ENCODE results near the gene CHRNG.
A peak's percentile ranks its signal among the peaks of the same experiment; 100 is the strongest.

The CHRNG gene

DNA sequence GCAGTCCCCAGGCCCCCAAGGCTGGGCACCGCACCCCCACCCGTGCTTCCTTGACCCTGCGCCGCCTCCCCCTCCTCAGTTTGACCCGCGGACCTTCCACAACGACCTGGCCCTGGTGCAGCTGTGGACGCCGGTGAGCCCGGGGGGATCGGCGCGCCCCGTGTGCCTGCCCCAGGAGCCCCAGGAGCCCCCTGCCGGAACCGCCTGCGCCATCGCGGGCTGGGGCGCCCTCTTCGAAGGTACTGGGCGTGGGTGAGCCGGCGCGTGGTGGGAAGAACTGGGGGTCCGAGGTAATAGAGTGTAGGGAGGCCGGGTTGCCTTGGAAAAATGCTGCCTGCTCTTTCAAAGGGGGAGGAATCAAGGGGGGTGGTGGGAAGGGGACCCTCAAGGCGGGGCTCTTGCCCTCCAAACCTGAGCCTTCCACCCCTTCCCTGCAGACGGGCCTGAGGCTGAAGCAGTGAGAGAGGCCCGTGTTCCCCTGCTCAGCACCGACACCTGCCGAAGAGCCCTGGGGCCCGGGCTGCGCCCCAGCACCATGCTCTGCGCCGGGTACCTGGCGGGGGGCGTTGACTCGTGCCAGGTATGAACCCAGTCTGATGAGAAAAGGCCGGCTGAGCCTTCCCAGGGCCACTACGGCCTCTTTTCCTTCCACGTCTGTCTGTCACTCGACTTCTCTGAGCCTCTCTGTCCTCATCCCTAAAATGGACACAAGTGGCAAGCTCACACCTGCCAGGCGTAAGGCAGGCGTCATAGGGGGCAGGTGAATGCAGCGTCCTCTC, 16.7 kb upstream of the CHRNG start:
- H3K4me3 ChIP-seq = peak overlapping the region; percentile 46 to 69 (median 60)
- H4K20me1 ChIP-seq = peaks cover 0 to 30% (median 15%) of the 10 kb centered on the region in 11 experiments; a peak in 19 of 22 replicates
- no peak for TF ChIP-seq Cebpa-rat (IDR thresholded peaks at IDR 0.05)
- H3K36me3 ChIP-seq = no peaks in the 10 kb centered on the region
- peak overlapping the region; percentile 90 to 100 (median 97) for H3K4me2 ChIP-seq
- no peaks in the 10 kb centered on the region for H3K9me3 ChIP-seq (replicated peaks in 1 of 11)
- H3K27me3 ChIP-seq = peaks cover 33 to 47% (median 38%) of the 10 kb centered on the region in 11 experiments
- H3K4me1 ChIP-seq = peaks cover 21 to 49% (median 41%) of the 10 kb centered on the region in 10 experiments; a peak in 19 of 20 replicates
- peak overlapping the region in 3 of 11 experiments; percentile 42 to 60 (median 43); a peak in 2 of 22 replicates for H3K9ac ChIP-seq
- H3K27ac ChIP-seq = no peak overlapping the region

DNA sequence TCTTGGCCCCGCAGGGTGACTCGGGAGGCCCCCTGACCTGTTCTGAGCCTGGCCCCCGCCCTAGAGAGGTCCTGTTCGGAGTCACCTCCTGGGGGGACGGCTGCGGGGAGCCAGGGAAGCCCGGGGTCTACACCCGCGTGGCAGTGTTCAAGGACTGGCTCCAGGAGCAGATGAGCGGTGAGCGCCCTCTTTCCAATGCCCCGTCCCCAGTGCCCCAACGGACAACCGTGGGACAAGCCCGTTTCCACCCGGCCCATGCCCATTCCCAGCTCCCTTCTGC, 16.1 kb upstream of the CHRNG start:
- peak overlapping the region; percentile 90 to 100 (median 97) for H3K4me2 ChIP-seq
- no peaks in the 10 kb centered on the region for H3K9me3 ChIP-seq (replicated peaks in 1 of 11)
- TF ChIP-seq Cebpa-rat (IDR thresholded peaks at IDR 0.05) = no peak
- H3K36me3 ChIP-seq = no peaks in the 10 kb centered on the region
- H3K4me3 ChIP-seq = peak overlapping the region; percentile 51 to 69 (median 60)
- peaks cover 24 to 54% (median 46%) of the 10 kb centered on the region in 10 experiments for H3K4me1 ChIP-seq
- peaks cover 0 to 30% (median 15%) of the 10 kb centered on the region in 11 experiments; a peak in 19 of 22 replicates for H4K20me1 ChIP-seq
- peaks cover 33 to 47% (median 38%) of the 10 kb centered on the region in 11 experiments for H3K27me3 ChIP-seq
- peak overlapping the region in 4 of 11 experiments; percentile 49 to 68 (median 50); a peak in 5 of 22 replicates for H3K9ac ChIP-seq
- no peak overlapping the region for H3K27ac ChIP-seq

- Histone ChIP-seq H3K4me1 (peaks cover 30 to 60% (median 52%) of the 10 kb centered on the region in 10 experiments), H3K36me3 (no peaks in the 10 kb centered on the region), H3K27ac (no peak overlapping the region), H3K9ac (peak overlapping the region; percentile 19 to 68 (median 49); a peak in 16 of 22 replicates), H3K4me2 (peak overlapping the region; percentile 90 to 100 (median 97)), H3K4me3 (peak overlapping the region; percentile 51 to 69 (median 60)), H3K9me3 (replicated peaks in 1 of 11) (no peaks in the 10 kb centered on the region), H4K20me1 (peaks cover 0 to 30% (median 15%) of the 10 kb centered on the region in 11 experiments; a peak in 19 of 22 replicates), H3K27me3 (peaks cover 33 to 47% (median 38%) of the 10 kb centered on the region in 11 experiments)
- TF ChIP-seq Cebpa-rat (IDR thresholded peaks at IDR 0.05) = no peak
Measured at GRCh38 chr2:232523682-232524597, 15.6 kb upstream of the CHRNG start.

DNA sequence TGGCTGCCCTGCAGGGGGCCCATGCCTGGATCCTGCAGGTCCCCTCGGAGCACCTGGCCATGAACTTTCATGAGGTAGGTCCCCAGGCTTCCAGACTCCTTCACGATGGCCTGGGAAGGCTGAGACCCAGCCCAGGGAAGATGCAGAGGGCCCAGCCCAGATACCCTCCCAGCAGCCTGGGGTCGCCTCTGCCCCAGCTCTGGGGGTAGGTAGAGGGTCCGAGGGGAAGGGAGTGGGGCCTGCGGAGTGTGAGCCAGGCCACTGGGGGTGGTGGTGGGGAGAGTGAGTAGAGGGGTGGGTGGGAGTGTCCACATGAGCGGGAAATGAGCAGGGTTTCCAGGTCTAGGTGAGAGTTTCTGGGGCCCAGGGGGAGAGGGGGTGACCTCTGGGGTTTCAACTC, 14.7 kb upstream of the CHRNG start:
- TF ChIP-seq Cebpa-rat (IDR thresholded peaks at IDR 0.05) = no peak

DNA sequence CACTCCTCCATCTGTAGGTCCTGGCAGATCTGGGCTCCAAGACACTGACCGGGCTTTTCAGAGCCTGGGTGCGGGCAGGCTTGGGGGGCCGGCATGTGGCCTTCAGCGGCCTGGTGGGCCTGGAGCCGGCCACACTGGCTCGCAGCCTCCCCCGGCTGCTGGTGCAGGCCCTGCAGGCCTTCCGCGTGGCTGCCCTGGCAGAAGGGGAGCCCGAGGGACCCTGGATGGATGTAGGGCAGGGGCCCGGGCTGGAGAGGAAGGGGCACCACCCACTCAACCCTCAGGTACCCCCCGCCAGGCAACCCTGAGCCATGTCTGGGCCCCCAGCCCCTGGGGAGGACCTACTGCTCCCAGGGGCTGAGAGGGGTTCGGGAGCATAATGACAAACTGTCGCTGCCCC, 14.3 kb upstream of the CHRNG start:
- Histone ChIP-seq H3K9ac (peak overlapping the region in 1 of 11 experiments; percentile 50; a peak in 2 of 22 replicates), H4K20me1 (peaks cover 0 to 30% (median 15%) of the 10 kb centered on the region in 11 experiments; a peak in 19 of 22 replicates), H3K4me2 (peak overlapping the region in 8 of 11 experiments; percentile 44 to 100 (median 94); a peak in 15 of 22 replicates), H3K36me3 (no peaks in the 10 kb centered on the region), H3K27me3 (peaks cover 33 to 47% (median 38%) of the 10 kb centered on the region in 11 experiments), H3K9me3 (replicated peaks in 1 of 11) (no peaks in the 10 kb centered on the region), H3K4me1 (peaks cover 39 to 73% (median 65%) of the 10 kb centered on the region in 10 experiments), H3K4me3 (no peak overlapping the region), H3K27ac (no peak overlapping the region)
- TF ChIP-seq Cebpa-rat (IDR thresholded peaks at IDR 0.05) = no peak

More for the DNA sequence above, 14.7 kb upstream of the CHRNG start:
- peak overlapping the region in 1 of 11 experiments; percentile 50; a peak in 4 of 22 replicates for H3K9ac ChIP-seq
- H3K9me3 ChIP-seq (replicated peaks in 1 of 11) = no peaks in the 10 kb centered on the region
- H3K4me1 ChIP-seq = peaks cover 38 to 69% (median 60%) of the 10 kb centered on the region in 10 experiments
- peaks cover 0 to 30% (median 15%) of the 10 kb centered on the region in 11 experiments; a peak in 19 of 22 replicates for H4K20me1 ChIP-seq
- H3K27ac ChIP-seq = no peak overlapping the region
- peaks cover 33 to 47% (median 38%) of the 10 kb centered on the region in 11 experiments for H3K27me3 ChIP-seq
- H3K4me3 ChIP-seq = peak overlapping the region in 6 of 10 experiments; percentile 55 to 69 (median 62); a peak in 7 of 20 replicates
- no peaks in the 10 kb centered on the region for H3K36me3 ChIP-seq
- peak overlapping the region; percentile 90 to 100 (median 97); a peak in 21 of 22 replicates for H3K4me2 ChIP-seq

DNA sequence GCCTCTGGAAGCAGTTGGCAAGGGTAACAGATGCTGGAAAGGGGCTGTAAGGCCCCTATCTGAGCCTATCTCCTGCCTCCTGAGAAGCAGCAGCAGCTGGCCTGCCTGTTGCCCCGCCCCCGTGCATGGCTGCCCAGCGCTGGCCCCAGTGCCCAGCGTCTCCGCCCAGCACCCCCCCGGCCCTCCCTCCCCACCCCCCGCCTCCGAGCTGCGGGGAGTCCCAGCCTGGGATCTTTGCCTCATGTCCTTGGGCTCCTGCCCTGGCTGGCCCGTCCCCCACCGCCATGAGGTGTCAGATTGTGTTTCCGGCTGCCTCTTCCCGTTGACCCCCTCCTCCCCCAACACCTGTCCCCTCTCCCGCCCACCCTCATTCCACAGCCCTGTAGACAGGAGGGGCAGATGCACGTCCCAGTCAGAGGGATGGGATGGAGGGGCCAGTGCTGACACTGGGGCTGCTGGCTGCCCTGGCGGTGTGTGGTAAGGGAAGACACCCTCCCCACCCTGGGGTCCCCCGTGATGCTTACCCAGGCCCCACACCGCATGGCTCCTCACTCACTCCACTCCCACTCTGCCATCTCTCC, 13.6 kb upstream of the CHRNG start, which contains the start of gene CHRND:
Gene CHRND, plus strand, starts transcription at position 370 of the 581 bp plus-strand sequence. Its CDS starts 56 bp downstream, at position 426.
- Histone ChIP-seq H3K27me3 (peaks cover 33 to 43% (median 38%) of the 10 kb centered on the region in 11 experiments), H3K4me1 (peaks cover 39 to 80% (median 71%) of the 10 kb centered on the region in 10 experiments), H3K4me2 (peak within 1 kb of the TSS in 8 of 11 experiments; percentile 44 to 100 (median 94); a peak in 15 of 22 replicates)

DNA sequence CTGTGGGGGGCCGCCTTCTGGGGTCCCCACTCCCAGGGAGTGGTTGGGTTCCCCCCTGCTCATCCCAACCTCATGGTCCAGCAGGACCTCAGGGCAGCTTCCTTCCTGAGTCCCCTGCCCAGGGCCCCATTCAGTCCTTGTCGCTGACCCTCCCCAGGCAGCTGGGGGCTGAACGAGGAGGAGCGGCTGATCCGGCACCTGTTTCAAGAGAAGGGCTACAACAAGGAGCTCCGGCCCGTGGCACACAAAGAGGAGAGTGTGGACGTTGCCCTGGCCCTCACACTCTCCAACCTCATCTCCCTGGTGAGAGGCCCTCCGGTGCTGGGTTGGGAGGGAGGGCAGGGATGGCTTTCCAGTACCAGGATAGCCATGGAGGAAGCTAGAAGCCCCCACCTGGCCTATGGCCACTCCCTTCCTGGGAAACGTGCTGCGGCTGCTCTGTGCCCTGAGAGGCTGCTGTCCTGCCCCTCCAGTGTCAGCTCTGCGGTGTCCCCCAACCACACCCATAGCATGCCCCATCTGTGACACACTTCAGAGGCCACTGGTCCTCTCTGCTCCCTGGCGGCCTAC, 13.0 kb upstream of the CHRNG start:
- H3K4me3 ChIP-seq = no peak overlapping the region
- no peak overlapping the region for H3K27ac ChIP-seq
- peaks cover 39 to 84% (median 76%) of the 10 kb centered on the region in 10 experiments for H3K4me1 ChIP-seq
- peaks cover 0 to 23% (median 15%) of the 10 kb centered on the region in 11 experiments; a peak in 19 of 22 replicates for H4K20me1 ChIP-seq
- no peaks in the 10 kb centered on the region for H3K9me3 ChIP-seq (replicated peaks in 1 of 11)
- no peaks in the 10 kb centered on the region for H3K36me3 ChIP-seq
- no peak overlapping the region for H3K4me2 ChIP-seq
- no peak for TF ChIP-seq Cebpa-rat (IDR thresholded peaks at IDR 0.05)
- no peak overlapping the region for H3K9ac ChIP-seq
- H3K27me3 ChIP-seq = peaks cover 32 to 38% (median 33%) of the 10 kb centered on the region in 11 experiments

More for the DNA sequence above, 13.6 kb upstream of the CHRNG start, which contains the start of gene CHRND:
- H3K9ac ChIP-seq = peak within 1 kb of the TSS in 1 of 11 experiments; percentile 50; a peak in 2 of 22 replicates
- no peaks in the 10 kb centered on the region for H3K9me3 ChIP-seq (replicated peaks in 1 of 11)
- no peak within 1 kb of the TSS for H3K27ac ChIP-seq
- H3K4me3 ChIP-seq = no peak within 1 kb of the TSS
- TF ChIP-seq Cebpa-rat (IDR thresholded peaks at IDR 0.05) = no peak
- no peaks in the 10 kb centered on the region for H3K36me3 ChIP-seq
- H4K20me1 ChIP-seq = peaks cover 0 to 28% (median 15%) of the 10 kb centered on the region in 11 experiments; a peak in 19 of 22 replicates

Measured in BLaER1 treated with 17β-estradiol and CSF1 and Interleukin-3, amounts not matched to agents 10 nM and 100 nM (cell line).